ENCODE results near the gene P3H4. TPM values are rescaled to one million over a fixed set of nuclear protein-coding genes. Genes with fewer than 3 reads are reported as not detected.

Gene P3H4
- total RNA-seq, 6 donors from 2014 or later: 5.8 to 26.2 (median 8.9) TPM

- H3K27ac ChIP-seq: no peak overlapping the region
- H3K4me1 ChIP-seq: peaks cover under 1 to 3% (median 3%) of the 10 kb centered on the region in 4 donors
- no peak for DNase-seq
- no peak for TF ChIP-seq CTCF (IDR thresholded peaks at IDR 0.05)
- TF ChIP-seq EP300 (IDR thresholded peaks at IDR 0.05): no peak
- no peak for TF ChIP-seq POLR2A (IDR thresholded peaks at IDR 0.05)
- no peak for TF ChIP-seq POLR2AphosphoS5 (IDR thresholded peaks at IDR 0.05)
- WGBS, 2 donors: 94 to 97% methylated on average over 20 of the region's 20 CpGs
- H3K27me3 ChIP-seq: no peaks in the 10 kb centered on the region
- ATAC-seq (ENCODE audit: low FRiP score in 2 of 2): no peak
- H3K9me3 ChIP-seq: no peaks in the 10 kb centered on the region
- no peaks in the 10 kb centered on the region for H3K36me3 ChIP-seq
- no peak overlapping the region for H3K4me3 ChIP-seq
Measured at GRCh38 chr17:41818024-41818423, 6.3 kb upstream of the P3H4 start.

DNA sequence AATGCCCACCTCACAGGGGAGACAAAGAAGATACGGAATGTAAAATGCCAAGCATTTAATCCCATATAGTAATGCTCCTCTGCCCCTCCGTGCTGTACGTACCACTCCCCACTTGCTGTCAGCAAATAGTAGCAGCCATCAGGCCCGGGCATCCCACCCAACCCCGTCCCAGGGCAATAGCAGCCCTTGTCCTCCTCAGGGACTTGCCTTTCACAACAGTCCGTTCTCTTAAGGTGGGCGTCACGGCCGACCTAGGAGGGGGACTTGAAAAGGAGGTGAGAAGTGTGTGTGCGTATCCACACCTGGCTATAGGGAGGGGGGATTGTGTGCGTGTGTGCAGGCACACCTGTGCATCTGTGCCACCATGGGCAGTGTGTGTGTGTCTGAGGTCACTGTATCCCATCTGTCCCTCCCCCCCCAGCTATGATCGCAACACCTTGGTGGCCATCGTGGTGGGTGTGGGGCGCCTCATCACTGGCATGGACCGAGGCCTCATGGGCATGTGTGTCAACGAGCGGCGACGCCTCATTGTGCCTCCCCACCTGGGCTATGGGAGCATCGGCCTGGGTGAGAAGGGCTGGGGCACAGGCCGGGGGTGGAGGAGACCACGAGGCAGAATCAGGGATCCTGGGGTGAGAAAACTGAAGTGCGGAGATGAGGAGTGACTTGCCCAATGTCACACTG lies 5.0 kb upstream of the P3H4 start:
- ATAC-seq (ENCODE audit: low FRiP score in 2 of 2) (no peak), DNase-seq (no peak)
- 95 to 96% methylated on average over 15 to 20 of the region's 23 CpGs for WGBS, 2 donors
- Histone ChIP-seq H3K4me3 (no peak overlapping the region), H3K27me3 (peaks cover 0 to 5% (median 0%) of the 10 kb centered on the region in 4 donors), H3K9me3 (no peaks in the 10 kb centered on the region), H3K36me3 (no peaks in the 10 kb centered on the region), H3K27ac (no peak overlapping the region), H3K4me1 (peaks cover 12 to 16% (median 14%) of the 10 kb centered on the region in 4 donors)
- TF ChIP-seq POLR2AphosphoS5 (IDR thresholded peaks at IDR 0.05) (no peak), EP300 (IDR thresholded peaks at IDR 0.05) (no peak), CTCF (IDR thresholded peaks at IDR 0.05) (no peak), POLR2A (IDR thresholded peaks at IDR 0.05) (no peak)

- no peak for ATAC-seq (ENCODE audit: low FRiP score in 2 of 2)
- H3K27me3 ChIP-seq: peaks cover 0 to 6% (median 0%) of the 10 kb centered on the region in 4 donors
- peaks cover 29 to 35% (median 32%) of the 10 kb centered on the region in 4 donors for H3K4me1 ChIP-seq
- WGBS, 2 donors: 53 to 55% methylated on average over 1 of the region's 1 CpG
- H3K27ac ChIP-seq: no peak overlapping the region
- TF ChIP-seq CTCF (IDR thresholded peaks at IDR 0.05): no peak
- no peak for TF ChIP-seq EP300 (IDR thresholded peaks at IDR 0.05)
- no peak for TF ChIP-seq POLR2AphosphoS5 (IDR thresholded peaks at IDR 0.05)
- no peak for TF ChIP-seq POLR2A (IDR thresholded peaks at IDR 0.05)
- H3K4me3 ChIP-seq: no peak overlapping the region
- DNase-seq: no peak
- no peaks in the 10 kb centered on the region for H3K9me3 ChIP-seq
- H3K36me3 ChIP-seq: no peaks in the 10 kb centered on the region
Measured at GRCh38 chr17:41814195-41814594, 2.4 kb upstream of the P3H4 start.

DNA sequence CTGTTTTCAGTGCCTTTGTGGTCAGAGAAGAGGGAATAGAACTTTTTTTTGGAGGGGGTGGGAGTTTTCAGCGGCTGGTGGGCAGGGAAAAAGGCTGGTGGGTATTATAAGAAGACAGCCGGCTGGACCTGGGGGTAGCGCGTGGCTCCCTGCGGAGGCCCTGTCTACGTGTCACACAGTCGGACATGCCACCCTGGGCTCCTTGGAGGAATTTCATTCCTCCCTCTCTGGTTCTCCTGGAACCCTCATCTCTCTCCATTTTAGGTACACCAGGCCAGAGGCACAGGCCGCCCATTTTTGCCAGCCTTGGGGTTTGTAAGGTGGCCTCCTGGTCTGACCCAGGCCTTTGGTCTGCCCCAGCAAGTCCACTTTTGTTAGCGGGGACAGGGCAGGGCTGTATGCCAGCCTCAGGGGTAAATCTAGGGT lies 2.0 kb upstream of the P3H4 start:
- TF ChIP-seq POLR2AphosphoS5 (IDR thresholded peaks at IDR 0.05) (no peak), CTCF (IDR thresholded peaks at IDR 0.05) (no peak), EP300 (IDR thresholded peaks at IDR 0.05) (no peak)
- WGBS, 2 donors: 85 to 89% methylated on average over 9 of the region's 9 CpGs
- H3K27ac ChIP-seq: peak overlapping the region in 2 of 4 donors; percentile 59 to 81
- no peaks in the 10 kb centered on the region for H3K36me3 ChIP-seq
- H3K9me3 ChIP-seq: no peaks in the 10 kb centered on the region
- peaks cover 29 to 35% (median 32%) of the 10 kb centered on the region in 4 donors for H3K4me1 ChIP-seq
- H3K4me3 ChIP-seq: peak overlapping the region in 2 of 4 donors; percentile 62 to 88
- no peak for ATAC-seq (ENCODE audit: low FRiP score in 2 of 2)
- DNase-seq: no peak
- peaks cover 0 to 6% (median 0%) of the 10 kb centered on the region in 4 donors for H3K27me3 ChIP-seq

All from upper lobe of left lung (tissue), 6 donors.